WTC11 (cell line): Measurements from ENCODE around the gene RPL29. TPM values are rescaled to one million over a fixed set of nuclear protein-coding genes. Genes with fewer than 3 reads are reported as not detected.
"Not testable (repeated sequence)": the region's sequence is repeated elsewhere in the genome, so short reads cannot be mapped to it uniquely, and the experiment has no call there.

Source experiments
- ATAC-seq: fragments of 200-7000 bp; cut with Tn5 transposase; 2 replicates; pipeline ENCODE4 v1.10.0; 2021; ENCODE audit warnings: mild to moderate bottlenecking, moderate library complexity
- CTCF ChIA-PET: fragments of 300-600 bp; sonication (Branson Sonifier 250); formaldehyde crosslinking; loops from one replicate; lab custom pipeline; 2021; ENCODE audit warnings: antibody characterized with exemption; lab: Charles Lee
- POLR2A ChIA-PET: fragments of 350-600 bp; sonication (Branson Sonifier 250); formaldehyde crosslinking; loops from one replicate; lab custom pipeline; 2021; ENCODE audit warnings: antibody characterized with exemption; lab: Charles Lee
- DNase-seq: peaks from one replicate; pipeline ENCODE4 v3.0.0; 2021; ENCODE audit warnings: low spot score
- H3K27ac Mint-ChIP-seq: 2 replicates; pipeline ENCODE4 v1.8.0; 2021; ENCODE audit warnings: mixed read lengths
- H3K27me3 Mint-ChIP-seq: 2 replicates; pipeline ENCODE4 v1.8.0; 2021; ENCODE audit warnings: low read depth, mild to moderate bottlenecking, moderate library complexity, mixed read lengths
- H3K36me3 Mint-ChIP-seq: 2 replicates; pipeline ENCODE4 v1.8.0; 2021; ENCODE audit warnings: mixed read lengths
- H3K4me1 Mint-ChIP-seq: 2 replicates; pipeline ENCODE4 v1.8.0; 2022; ENCODE audit warnings: mixed read lengths
- H3K4me3 Mint-ChIP-seq: 2 replicates; pipeline ENCODE4 v1.8.0; 2021; ENCODE audit warnings: mild to moderate bottlenecking, moderate library complexity, mixed read lengths
- H3K9me3 Mint-ChIP-seq: 2 replicates; pipeline ENCODE4 v1.8.0; 2021; ENCODE audit warnings: mixed read lengths
- ATF1 ChIP-seq: sonication (generic); formaldehyde crosslinking; IDR thresholded peaks from 2 replicates; pipeline ENCODE4 v1.8.1; 2023; ENCODE audit warnings: mild to moderate bottlenecking, moderate library complexity, missing genetic modification reagents
- CREM ChIP-seq: sonication (generic); formaldehyde crosslinking; IDR thresholded peaks from 2 replicates; pipeline ENCODE4 v1.8.1; 2022; ENCODE audit warnings: mild to moderate bottlenecking, missing genetic modification reagents, moderate library complexity
- EMX1 ChIP-seq: fragments of 250-450 bp; sonication (Bioruptor Pico); IDR thresholded peaks from 2 replicates; pipeline ENCODE4 v1.8.0; 2021; ENCODE audit warnings: mild to moderate bottlenecking
- ETV6 ChIP-seq: sonication (generic); formaldehyde crosslinking; IDR thresholded peaks from 2 replicates; pipeline ENCODE4 v1.8.1; 2022; ENCODE audit warnings: mild to moderate bottlenecking, missing genetic modification reagents
- GABPB1 ChIP-seq: sonication (generic); formaldehyde crosslinking; IDR thresholded peaks from 2 replicates; pipeline ENCODE4 v1.8.1; 2023; ENCODE audit warnings: mild to moderate bottlenecking, missing genetic modification reagents
- NR1H2 ChIP-seq: sonication (generic); formaldehyde crosslinking; IDR thresholded peaks from 2 replicates; pipeline ENCODE4 v1.9.0; 2021; ENCODE audit warnings: mild to moderate bottlenecking, moderate library complexity, missing genetic modification reagents
- RORB ChIP-seq: fragments of 250-450 bp; sonication (Bioruptor Pico); IDR thresholded peaks from 2 replicates; pipeline ENCODE4 v1.9.0; 2021; ENCODE audit warnings: mild to moderate bottlenecking
- ZNF396 ChIP-seq: fragments of 250-450 bp; sonication (Bioruptor Pico); IDR thresholded peaks from 2 replicates; pipeline ENCODE4 v1.8.0; 2021; ENCODE audit warnings: mild to moderate bottlenecking, moderate library complexity, borderline replicate concordance
- ZNF416 ChIP-seq: fragments of 250-450 bp; sonication (Bioruptor Pico); IDR thresholded peaks from 2 replicates; pipeline ENCODE4 v1.9.0; 2021; ENCODE audit warnings: mild to moderate bottlenecking, inconsistent platforms
- ZNF671 ChIP-seq: fragments of 250-450 bp; sonication (Bioruptor Pico); IDR thresholded peaks from 2 replicates; pipeline ENCODE4 v1.8.0; 2021; ENCODE audit warnings: mild to moderate bottlenecking
- total RNA-seq: library from RNA; stranded (reverse); gene quantifications from 3 replicates; pipeline ENCODE4 v1.2.3, GENCODE V29; 2021
- TF ChIP-seq, protein P1 (sequence below): fragments of 250-450 bp; sonication (Bioruptor Pico); conservative IDR thresholded peaks from 2 replicates; pipeline ENCODE4 v1.9.0; 2021; ENCODE audit warnings: mild to moderate bottlenecking
- TF ChIP-seq, protein P2 (sequence below): sonication (generic); formaldehyde crosslinking; IDR thresholded peaks from 2 replicates; pipeline ENCODE4 v1.8.0; 2022; ENCODE audit warnings: mild to moderate bottlenecking, missing genetic modification reagents
- TF ChIP-seq, protein P3 (sequence below): sonication (generic); formaldehyde crosslinking; IDR thresholded peaks from 2 replicates; pipeline ENCODE4 v1.8.1; 2023; ENCODE audit warnings: mild to moderate bottlenecking, missing genetic modification reagents, moderate library complexity
- TF ChIP-seq, protein P4 (sequence below): fragments of 250-450 bp; sonication (Bioruptor Pico); IDR thresholded peaks from 2 replicates; pipeline ENCODE4 v1.9.0; 2021; ENCODE audit warnings: mild to moderate bottlenecking
- TF ChIP-seq, protein P5 (sequence below): sonication (generic); formaldehyde crosslinking; IDR thresholded peaks from 2 replicates; pipeline ENCODE4 v1.8.1; 2023; ENCODE audit warnings: mild to moderate bottlenecking, moderate library complexity, missing genetic modification reagents
- TF ChIP-seq, protein P6 (sequence below): fragments of 200-600 bp; IDR thresholded peaks from 2 replicates; pipeline ENCODE4 v1.8.0; 2022; ENCODE audit warnings: antibody characterized with exemption
- TF ChIP-seq, protein P7 (sequence below): sonication (generic); formaldehyde crosslinking; IDR thresholded peaks from 2 replicates; pipeline ENCODE4 v1.8.0; 2023; ENCODE audit warnings: mild to moderate bottlenecking, missing genetic modification reagents

RPL29 gene
- total RNA-seq, 1 experiment from 2014 or later, result 1,343 TPM

DNA sequence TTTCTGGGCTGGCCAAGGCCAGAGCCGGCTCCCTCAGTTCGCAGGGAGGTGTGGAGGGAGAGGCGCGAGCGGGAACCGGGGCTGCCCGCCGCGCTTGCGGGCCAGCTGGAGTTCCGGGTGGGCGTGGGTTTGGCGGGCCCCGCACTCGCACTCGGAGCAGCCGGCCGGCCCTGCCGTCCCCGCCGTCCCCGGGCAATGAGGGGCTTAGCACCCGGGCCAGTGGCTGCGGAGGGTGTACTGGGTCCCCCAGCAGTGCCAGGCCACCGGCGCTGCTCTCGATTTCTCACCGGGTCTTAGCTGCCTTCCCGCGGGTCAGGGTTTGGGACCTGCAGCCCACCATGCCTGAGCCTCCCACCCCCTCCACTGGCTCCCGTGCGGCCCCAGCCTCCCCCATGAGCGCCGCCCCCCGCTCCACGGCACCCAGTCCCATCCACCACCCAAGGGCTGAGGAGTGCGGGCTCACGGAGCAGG lies 5.2 kb downstream of the RPL29 start:
- H3K4me1 Mint-ChIP-seq, result peaks cover 29% of the 10 kb centered on the region
- POLR2A ChIA-PET, result interaction anchor here (1.3 kb wide), 2 partner anchors 22 to 48 kb away, joined by 4 to 5 read pairs; no protein-coding TSS in a partner anchor
- not testable (repeated sequence) for H3K9me3 Mint-ChIP-seq, ATAC-seq
- CTCF ChIA-PET, result interaction anchor here (1.3 to 4.2 kb wide), 5 partner anchors 8 to 65 kb away, joined by 3 to 31 read pairs (median 11); partner anchors contain the start of genes ABHD14A, ABHD14B, ACY1 and PCBP4
- peak; percentile 83; the same call in 1 of the 2 replicates for TF ChIP-seq ZNF671 (CRISPR knock-in tag)
- peak; percentile 93 for TF ChIP-seq ZNF416 (CRISPR knock-in tag)
- TF ChIP-seq, protein P1, sequence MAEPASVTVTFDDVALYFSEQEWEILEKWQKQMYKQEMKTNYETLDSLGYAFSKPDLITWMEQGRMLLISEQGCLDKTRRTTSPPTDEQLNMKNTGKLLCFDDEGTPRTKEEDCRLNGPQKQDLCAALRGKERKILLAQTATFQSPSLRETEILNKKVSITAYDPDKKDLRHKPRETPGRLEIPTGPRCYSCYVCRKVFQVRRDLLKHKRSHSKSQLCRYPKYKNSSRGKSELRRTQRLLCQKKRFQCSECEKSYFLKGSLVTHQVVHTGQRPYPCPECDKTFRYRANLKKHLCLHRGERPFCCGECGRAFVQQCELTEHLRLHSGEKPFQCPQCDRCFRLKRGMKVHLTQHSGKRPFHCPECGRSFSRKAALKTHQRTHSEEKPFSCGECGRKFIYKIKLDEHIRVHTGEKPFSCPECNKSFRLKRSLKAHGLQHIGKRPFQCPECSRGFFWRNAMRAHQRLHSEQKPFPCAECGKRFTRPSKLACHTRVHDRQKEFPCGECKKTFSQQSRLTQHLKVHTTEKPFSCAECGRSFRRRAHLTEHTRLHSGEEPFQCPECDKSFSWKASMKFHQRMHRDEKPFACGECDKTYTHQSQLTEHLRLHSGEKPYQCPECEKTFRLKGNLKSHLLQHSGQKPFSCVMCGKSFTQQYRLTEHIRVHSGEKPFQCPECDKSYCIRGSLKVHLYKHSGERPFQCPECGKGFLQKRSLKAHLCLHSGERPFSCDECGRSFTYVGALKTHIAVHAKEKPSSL (CRISPR knock-in tag), result peak; percentile 43; the same call in 1 of the 2 replicates
- TF ChIP-seq, all 79 proteins: peak for 3; not testable (repeated sequence) for 76
- H3K4me3 Mint-ChIP-seq, DNase-seq, H3K27me3 Mint-ChIP-seq, H3K27ac Mint-ChIP-seq: not testable (repeated sequence)
- H3K36me3 Mint-ChIP-seq, result peaks cover 43% of the 10 kb centered on the region

DNA sequence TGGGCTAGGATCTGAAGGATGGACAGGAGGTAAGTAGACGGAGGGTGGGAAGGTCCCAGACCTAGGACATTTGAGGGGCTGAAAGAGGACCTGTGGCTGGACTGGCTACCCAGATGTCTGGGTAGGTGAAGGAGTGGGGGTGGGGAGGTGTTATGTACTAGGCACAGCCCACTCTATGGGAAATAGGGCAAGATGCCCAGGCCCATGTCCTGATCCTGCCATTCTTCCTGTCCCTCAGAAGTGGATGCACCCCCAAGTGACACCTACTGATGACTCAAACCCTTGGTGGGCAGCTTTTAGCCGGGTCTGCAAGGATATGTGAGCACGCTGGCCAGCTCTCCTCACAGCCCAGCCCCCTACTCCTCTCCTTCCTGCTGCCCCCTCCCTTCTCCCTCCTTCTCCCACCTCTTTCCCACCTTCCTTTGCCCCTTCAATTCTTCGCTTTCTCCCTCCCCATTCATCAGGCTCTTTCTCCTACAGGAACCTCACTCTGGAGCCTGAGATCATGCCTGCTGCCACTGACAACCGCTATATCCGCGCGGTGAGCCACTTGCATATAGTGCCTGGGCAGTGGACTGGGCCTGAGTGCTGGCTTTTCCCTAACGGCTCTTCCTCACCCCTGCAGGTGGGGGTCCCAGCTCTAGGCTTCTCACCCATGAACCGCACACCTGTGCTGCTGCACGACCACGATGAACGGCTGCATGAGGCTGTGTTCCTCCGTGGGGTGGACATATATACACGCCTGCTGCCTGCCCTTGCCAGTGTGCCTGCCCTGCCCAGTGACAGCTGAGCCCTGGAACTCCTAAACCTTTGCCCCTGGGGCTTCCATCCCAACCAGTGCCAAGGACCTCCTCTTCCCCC lies 7.2 kb downstream of the RPL29 start:
- Mint-ChIP-seq H3K9me3 (0 out of 2 replicates have a peak, but pooled peaks cover 2% of the 10 kb centered on the region), H3K4me1 (peaks cover 22% of the 10 kb centered on the region), H3K27ac (peak overlapping the region; percentile 11; the same call in 1 of the 2 replicates), H3K36me3 (peaks cover 23% of the 10 kb centered on the region), H3K27me3 (no peaks in the 10 kb centered on the region), H3K4me3 (no peak overlapping the region)
- DNase-seq (no peak), ATAC-seq (no peak)
- POLR2A ChIA-PET, result no interaction called here
- CTCF ChIA-PET, result no interaction called here
- TF ChIP-seq, protein P2, sequence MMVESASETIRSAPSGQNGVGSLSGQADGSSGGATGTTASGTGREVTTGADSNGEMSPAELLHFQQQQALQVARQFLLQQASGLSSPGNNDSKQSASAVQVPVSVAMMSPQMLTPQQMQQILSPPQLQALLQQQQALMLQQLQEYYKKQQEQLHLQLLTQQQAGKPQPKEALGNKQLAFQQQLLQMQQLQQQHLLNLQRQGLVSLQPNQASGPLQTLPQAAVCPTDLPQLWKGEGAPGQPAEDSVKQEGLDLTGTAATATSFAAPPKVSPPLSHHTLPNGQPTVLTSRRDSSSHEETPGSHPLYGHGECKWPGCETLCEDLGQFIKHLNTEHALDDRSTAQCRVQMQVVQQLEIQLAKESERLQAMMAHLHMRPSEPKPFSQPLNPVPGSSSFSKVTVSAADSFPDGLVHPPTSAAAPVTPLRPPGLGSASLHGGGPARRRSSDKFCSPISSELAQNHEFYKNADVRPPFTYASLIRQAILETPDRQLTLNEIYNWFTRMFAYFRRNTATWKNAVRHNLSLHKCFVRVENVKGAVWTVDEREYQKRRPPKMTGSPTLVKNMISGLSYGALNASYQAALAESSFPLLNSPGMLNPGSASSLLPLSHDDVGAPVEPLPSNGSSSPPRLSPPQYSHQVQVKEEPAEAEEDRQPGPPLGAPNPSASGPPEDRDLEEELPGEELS (CRISPR knock-in tag), result no peak
- TF ChIP-seq ATF1 (CRISPR knock-in tag), result no peak
- TF ChIP-seq, protein P3, sequence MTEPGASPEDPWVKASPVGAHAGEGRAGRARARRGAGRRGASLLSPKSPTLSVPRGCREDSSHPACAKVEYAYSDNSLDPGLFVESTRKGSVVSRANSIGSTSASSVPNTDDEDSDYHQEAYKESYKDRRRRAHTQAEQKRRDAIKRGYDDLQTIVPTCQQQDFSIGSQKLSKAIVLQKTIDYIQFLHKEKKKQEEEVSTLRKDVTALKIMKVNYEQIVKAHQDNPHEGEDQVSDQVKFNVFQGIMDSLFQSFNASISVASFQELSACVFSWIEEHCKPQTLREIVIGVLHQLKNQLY (CRISPR knock-in tag), result no peak
- no peak for TF ChIP-seq NR1H2 (CRISPR knock-in tag)
- TF ChIP-seq, protein P4, sequence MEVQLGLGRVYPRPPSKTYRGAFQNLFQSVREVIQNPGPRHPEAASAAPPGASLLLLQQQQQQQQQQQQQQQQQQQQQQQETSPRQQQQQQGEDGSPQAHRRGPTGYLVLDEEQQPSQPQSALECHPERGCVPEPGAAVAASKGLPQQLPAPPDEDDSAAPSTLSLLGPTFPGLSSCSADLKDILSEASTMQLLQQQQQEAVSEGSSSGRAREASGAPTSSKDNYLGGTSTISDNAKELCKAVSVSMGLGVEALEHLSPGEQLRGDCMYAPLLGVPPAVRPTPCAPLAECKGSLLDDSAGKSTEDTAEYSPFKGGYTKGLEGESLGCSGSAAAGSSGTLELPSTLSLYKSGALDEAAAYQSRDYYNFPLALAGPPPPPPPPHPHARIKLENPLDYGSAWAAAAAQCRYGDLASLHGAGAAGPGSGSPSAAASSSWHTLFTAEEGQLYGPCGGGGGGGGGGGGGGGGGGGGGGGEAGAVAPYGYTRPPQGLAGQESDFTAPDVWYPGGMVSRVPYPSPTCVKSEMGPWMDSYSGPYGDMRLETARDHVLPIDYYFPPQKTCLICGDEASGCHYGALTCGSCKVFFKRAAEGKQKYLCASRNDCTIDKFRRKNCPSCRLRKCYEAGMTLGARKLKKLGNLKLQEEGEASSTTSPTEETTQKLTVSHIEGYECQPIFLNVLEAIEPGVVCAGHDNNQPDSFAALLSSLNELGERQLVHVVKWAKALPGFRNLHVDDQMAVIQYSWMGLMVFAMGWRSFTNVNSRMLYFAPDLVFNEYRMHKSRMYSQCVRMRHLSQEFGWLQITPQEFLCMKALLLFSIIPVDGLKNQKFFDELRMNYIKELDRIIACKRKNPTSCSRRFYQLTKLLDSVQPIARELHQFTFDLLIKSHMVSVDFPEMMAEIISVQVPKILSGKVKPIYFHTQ (CRISPR knock-in tag), result no peak
- TF ChIP-seq, protein P5, sequence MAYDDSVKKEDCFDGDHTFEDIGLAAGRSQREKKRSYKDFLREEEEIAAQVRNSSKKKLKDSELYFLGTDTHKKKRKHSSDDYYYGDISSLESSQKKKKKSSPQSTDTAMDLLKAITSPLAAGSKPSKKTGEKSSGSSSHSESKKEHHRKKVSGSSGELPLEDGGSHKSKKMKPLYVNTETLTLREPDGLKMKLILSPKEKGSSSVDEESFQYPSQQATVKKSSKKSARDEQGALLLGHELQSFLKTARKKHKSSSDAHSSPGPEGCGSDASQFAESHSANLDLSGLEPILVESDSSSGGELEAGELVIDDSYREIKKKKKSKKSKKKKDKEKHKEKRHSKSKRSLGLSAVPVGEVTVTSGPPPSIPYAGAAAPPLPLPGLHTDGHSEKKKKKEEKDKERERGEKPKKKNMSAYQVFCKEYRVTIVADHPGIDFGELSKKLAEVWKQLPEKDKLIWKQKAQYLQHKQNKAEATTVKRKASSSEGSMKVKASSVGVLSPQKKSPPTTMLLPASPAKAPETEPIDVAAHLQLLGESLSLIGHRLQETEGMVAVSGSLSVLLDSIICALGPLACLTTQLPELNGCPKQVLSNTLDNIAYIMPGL, result no peak
- TF ChIP-seq CREM (CRISPR knock-in tag), result no peak
- TF ChIP-seq, protein P6, sequence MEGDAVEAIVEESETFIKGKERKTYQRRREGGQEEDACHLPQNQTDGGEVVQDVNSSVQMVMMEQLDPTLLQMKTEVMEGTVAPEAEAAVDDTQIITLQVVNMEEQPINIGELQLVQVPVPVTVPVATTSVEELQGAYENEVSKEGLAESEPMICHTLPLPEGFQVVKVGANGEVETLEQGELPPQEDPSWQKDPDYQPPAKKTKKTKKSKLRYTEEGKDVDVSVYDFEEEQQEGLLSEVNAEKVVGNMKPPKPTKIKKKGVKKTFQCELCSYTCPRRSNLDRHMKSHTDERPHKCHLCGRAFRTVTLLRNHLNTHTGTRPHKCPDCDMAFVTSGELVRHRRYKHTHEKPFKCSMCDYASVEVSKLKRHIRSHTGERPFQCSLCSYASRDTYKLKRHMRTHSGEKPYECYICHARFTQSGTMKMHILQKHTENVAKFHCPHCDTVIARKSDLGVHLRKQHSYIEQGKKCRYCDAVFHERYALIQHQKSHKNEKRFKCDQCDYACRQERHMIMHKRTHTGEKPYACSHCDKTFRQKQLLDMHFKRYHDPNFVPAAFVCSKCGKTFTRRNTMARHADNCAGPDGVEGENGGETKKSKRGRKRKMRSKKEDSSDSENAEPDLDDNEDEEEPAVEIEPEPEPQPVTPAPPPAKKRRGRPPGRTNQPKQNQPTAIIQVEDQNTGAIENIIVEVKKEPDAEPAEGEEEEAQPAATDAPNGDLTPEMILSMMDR, result no peak
- TF ChIP-seq, protein P7, sequence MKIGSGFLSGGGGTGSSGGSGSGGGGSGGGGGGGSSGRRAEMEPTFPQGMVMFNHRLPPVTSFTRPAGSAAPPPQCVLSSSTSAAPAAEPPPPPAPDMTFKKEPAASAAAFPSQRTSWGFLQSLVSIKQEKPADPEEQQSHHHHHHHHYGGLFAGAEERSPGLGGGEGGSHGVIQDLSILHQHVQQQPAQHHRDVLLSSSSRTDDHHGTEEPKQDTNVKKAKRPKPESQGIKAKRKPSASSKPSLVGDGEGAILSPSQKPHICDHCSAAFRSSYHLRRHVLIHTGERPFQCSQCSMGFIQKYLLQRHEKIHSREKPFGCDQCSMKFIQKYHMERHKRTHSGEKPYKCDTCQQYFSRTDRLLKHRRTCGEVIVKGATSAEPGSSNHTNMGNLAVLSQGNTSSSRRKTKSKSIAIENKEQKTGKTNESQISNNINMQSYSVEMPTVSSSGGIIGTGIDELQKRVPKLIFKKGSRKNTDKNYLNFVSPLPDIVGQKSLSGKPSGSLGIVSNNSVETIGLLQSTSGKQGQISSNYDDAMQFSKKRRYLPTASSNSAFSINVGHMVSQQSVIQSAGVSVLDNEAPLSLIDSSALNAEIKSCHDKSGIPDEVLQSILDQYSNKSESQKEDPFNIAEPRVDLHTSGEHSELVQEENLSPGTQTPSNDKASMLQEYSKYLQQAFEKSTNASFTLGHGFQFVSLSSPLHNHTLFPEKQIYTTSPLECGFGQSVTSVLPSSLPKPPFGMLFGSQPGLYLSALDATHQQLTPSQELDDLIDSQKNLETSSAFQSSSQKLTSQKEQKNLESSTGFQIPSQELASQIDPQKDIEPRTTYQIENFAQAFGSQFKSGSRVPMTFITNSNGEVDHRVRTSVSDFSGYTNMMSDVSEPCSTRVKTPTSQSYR, result no peak
- no peak for TF ChIP-seq GABPB1 (CRISPR knock-in tag)
- TF ChIP-seq RORB, result no peak
- no peak for TF ChIP-seq ZNF396 (CRISPR knock-in tag)
- no peak for TF ChIP-seq EMX1
- TF ChIP-seq ETV6, result no peak
- no peak for TF ChIP-seq ZNF671 (CRISPR knock-in tag)
